Retina (tissue), 1 donor: ENCODE results near the gene FUBP3.

Experiments
- DNase-seq: peaks from one replicate; pipeline ENCODE4 v3.0.0-alpha.2; 2016

Gene FUBP3

GRCh38 chr9:130634801-130635200, 55.4 kb downstream of the FUBP3 start:
- DNase-seq = no peak

- DNase-seq = no peak
These were observed 55.9 kb downstream of the FUBP3 start for GRCh38 chr9:130635306-130635705.

GRCh38 chr9:130635721-130636647, 56.6 kb downstream of the FUBP3 start:
- no peak for DNase-seq

GRCh38 chr9:130636648-130637020, 57.3 kb downstream of the FUBP3 start:
- DNase-seq = no peak

GRCh38 chr9:130638284-130639123, 59.1 kb downstream of the FUBP3 start:
- DNase-seq = no peak

- DNase-seq = no peak
These were observed 59.9 kb downstream of the FUBP3 start for GRCh38 chr9:130639124-130639765.

- no peak for DNase-seq
These were observed 60.6 kb downstream of the FUBP3 start for GRCh38 chr9:130639866-130640555.

- DNase-seq = no peak
These were observed 61.3 kb downstream of the FUBP3 start for GRCh38 chr9:130640681-130641080.

GRCh38 chr9:130642926-130643325, 63.5 kb downstream of the FUBP3 start:
- DNase-seq = no peak

GRCh38 chr9:130651221-130651620, 71.8 kb downstream of the FUBP3 start:
- DNase-seq = no peak

GRCh38 chr9:130651752-130652151, 72.4 kb downstream of the FUBP3 start:
- DNase-seq = no peak

- DNase-seq = no peak
These were observed 75.5 kb downstream of the FUBP3 start for GRCh38 chr9:130654879-130655278.

GRCh38 chr9:130658893-130659698, 79.7 kb downstream of the FUBP3 start:
- DNase-seq = no peak

- DNase-seq = peak; percentile 39
These were observed 80.4 kb downstream of the FUBP3 start for GRCh38 chr9:130659699-130660248.

- DNase-seq = peak; percentile 29
These were observed 80.9 kb downstream of the FUBP3 start for GRCh38 chr9:130660326-130660682.

GRCh38 chr9:130660683-130661450, 81.5 kb downstream of the FUBP3 start:
- DNase-seq = peak; percentile 66

- peak; percentile 56 for DNase-seq
These were observed 82.2 kb downstream of the FUBP3 start for GRCh38 chr9:130661451-130662098.

- peak; percentile 64 for DNase-seq
These were observed 83.0 kb downstream of the FUBP3 start for GRCh38 chr9:130662099-130662969.

GRCh38 chr9:130662970-130663257, 83.5 kb downstream of the FUBP3 start:
- peak; percentile 64 for DNase-seq
